ENCODE data around the gene PPTC7. TPM values are rescaled to one million over a fixed set of nuclear protein-coding genes. Genes with fewer than 3 reads are reported as not detected.
"Not testable (repeated sequence)": the region's sequence is repeated elsewhere in the genome, so short reads cannot be mapped to it uniquely, and the experiment has no call there.

Gene PPTC7
- total RNA-seq, 1 donor from 2014 or later, result 14.2 TPM

- Mint-ChIP-seq H3K9me3 (no peaks in the 10 kb centered on the region), H3K36me3 (peaks cover 11% of the 10 kb centered on the region), H3K27ac (no peak overlapping the region), H3K4me3 (no peak overlapping the region), H3K27me3 (ENCODE audit: low read depth) (no peaks in the 10 kb centered on the region), H3K4me1 (peaks cover 5% of the 10 kb centered on the region)
- no peak for DNase-seq (ENCODE audit: low spot score in 2 of 2, unreplicated experiment in 2 of 2)
- no peak for TF ChIP-seq CTCF (IDR thresholded peaks at IDR 0.05; ENCODE audit: unreplicated experiment)
Measured at GRCh38 chr12:110530511-110530910, 52.6 kb downstream of the PPTC7 start.

GRCh38 chr12:110528277-110528839 is 54.8 kb downstream of the PPTC7 start:
- Mint-ChIP-seq H3K27ac (no peak overlapping the region), H3K9me3 (no peaks in the 10 kb centered on the region), H3K36me3 (peaks cover 9% of the 10 kb centered on the region), H3K4me3 (no peak overlapping the region), H3K27me3 (ENCODE audit: low read depth) (no peaks in the 10 kb centered on the region), H3K4me1 (no peaks in the 10 kb centered on the region)
- no peak for DNase-seq (ENCODE audit: low spot score in 2 of 2, unreplicated experiment in 2 of 2)
- TF ChIP-seq CTCF (IDR thresholded peaks at IDR 0.05; ENCODE audit: unreplicated experiment), result no peak

GRCh38 chr12:110520876-110521712 is 62.0 kb downstream of the PPTC7 start:
- not testable (repeated sequence) for H3K27ac Mint-ChIP-seq; H3K4me1 Mint-ChIP-seq; H3K9me3 Mint-ChIP-seq; DNase-seq (ENCODE audit: low spot score in 2 of 2, unreplicated experiment in 2 of 2); H3K4me3 Mint-ChIP-seq; H3K36me3 Mint-ChIP-seq; H3K27me3 Mint-ChIP-seq (ENCODE audit: low read depth)

- H3K27me3 Mint-ChIP-seq (ENCODE audit: low read depth); H3K9me3 Mint-ChIP-seq; H3K4me1 Mint-ChIP-seq; H3K4me3 Mint-ChIP-seq; H3K27ac Mint-ChIP-seq; H3K36me3 Mint-ChIP-seq; DNase-seq (ENCODE audit: low spot score in 2 of 2, unreplicated experiment in 2 of 2): not testable (repeated sequence)
Measured at GRCh38 chr12:110518014-110518413, 65.1 kb downstream of the PPTC7 start.

GRCh38 chr12:110516995-110517394 is 66.1 kb downstream of the PPTC7 start:
- Mint-ChIP-seq H3K36me3 (no peaks in the 10 kb centered on the region), H3K4me1 (no peaks in the 10 kb centered on the region), H3K9me3 (no peaks in the 10 kb centered on the region), H3K4me3 (no peak overlapping the region), H3K27me3 (ENCODE audit: low read depth) (peaks cover 6% of the 10 kb centered on the region), H3K27ac (no peak overlapping the region)
- DNase-seq (ENCODE audit: low spot score in 2 of 2, unreplicated experiment in 2 of 2), result no peak
- no peak for TF ChIP-seq CTCF (IDR thresholded peaks at IDR 0.05; ENCODE audit: unreplicated experiment)

GRCh38 chr12:110514363-110514762 is 68.8 kb downstream of the PPTC7 start:
- Mint-ChIP-seq H3K27me3 (ENCODE audit: low read depth) (peaks cover 13% of the 10 kb centered on the region), H3K4me1 (no peaks in the 10 kb centered on the region), H3K9me3 (no peaks in the 10 kb centered on the region), H3K4me3 (no peak overlapping the region), H3K27ac (no peak overlapping the region), H3K36me3 (no peaks in the 10 kb centered on the region)
- no peak for DNase-seq (ENCODE audit: low spot score in 2 of 2, unreplicated experiment in 2 of 2)
- no peak for TF ChIP-seq CTCF (IDR thresholded peaks at IDR 0.05; ENCODE audit: unreplicated experiment)
